A172 (cell line): ENCODE results near the gene FOXA1. TPM values are rescaled to one million over a fixed set of nuclear protein-coding genes. Genes with fewer than 3 reads are reported as not detected.

Experiments
- DNase-seq: peaks from one replicate; pipeline ENCODE4 v3.0.0-alpha.2; 2015; ENCODE audit warnings: low spot score
- total RNA-seq: library from RNA; depleted of rRNA; stranded (reverse); fragments of >200 nt; shearing (Covaris generic); gene quantifications from 2 replicates; pipeline ENCODE4 v1.2.3, GENCODE V29; 2014; rRNA removed

The FOXA1 gene
- 1.4 and 1.7 TPM in 2 replicates for total RNA-seq

DNA sequence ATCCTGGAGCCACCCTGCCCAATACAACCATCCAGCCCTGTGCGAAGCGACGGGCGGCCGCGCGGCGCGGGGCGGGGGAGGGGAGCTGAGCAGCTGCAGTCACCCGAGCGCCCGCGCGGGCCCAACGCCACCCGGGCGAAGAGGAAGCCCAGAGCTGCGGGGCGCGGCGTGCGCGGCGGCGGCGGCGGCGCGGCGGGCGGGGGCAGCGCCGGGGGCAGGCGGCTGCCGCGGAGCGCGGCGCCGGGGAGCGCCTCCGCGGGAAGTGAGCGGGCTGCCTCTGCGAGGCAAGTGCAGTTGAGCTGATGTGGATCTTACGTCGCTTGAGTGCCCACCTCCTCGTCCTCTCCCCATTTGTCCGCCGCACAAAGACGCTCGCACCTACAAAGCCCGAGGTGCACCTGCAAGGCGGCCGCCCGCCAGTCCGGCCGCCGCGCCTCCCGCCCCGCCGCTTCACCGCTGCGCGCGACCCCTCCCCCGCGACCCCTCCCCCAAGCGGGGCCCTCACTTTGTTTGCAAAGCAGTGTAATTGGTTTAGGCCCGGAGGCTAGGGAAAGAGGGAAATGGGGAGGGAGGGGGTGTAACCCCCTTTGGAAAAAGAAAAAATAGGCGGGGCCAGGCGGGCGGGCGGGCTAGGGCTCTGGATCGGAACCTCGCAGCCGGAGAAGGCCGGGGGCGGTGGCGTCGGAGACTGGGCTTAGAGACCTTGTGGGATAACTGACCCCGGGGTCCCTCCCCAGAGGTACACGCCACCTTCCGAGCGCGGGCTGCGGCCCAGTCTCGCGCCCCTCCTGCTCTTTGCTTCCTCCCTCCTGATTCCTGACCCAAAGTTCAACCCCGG lies at the start of gene FOXA1, which contains the start of gene TTC6:
TSS of gene FOXA1 (minus strand) at position 279 of the 838 bp plus-strand sequence. CDS start at position 2, 277 bp downstream.
TSS of gene TTC6 (plus strand) at position 659 of the 838 bp plus-strand sequence. CDS start 26,436 bp downstream, outside the sequence.
- no peak for DNase-seq

DNA sequence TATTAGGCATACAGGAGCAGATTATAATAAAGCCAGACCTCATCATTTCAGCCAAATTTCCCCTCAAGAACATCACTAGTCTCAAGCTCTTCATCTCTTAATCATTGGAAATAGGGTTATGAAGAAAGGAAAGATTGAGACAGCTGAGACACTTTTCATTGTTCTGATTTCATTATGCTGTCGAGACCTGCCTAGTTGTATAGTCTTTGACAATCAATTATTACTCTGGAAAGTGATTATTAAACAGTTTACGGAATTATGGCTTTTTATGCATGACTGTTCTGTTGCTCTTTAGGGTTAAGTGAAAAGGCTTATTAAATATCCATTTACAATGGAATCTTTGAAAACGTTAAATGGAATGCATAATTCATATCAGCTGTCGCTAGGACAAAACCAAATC lies 48.7 kb upstream of the FOXA1 start:
- no peak for DNase-seq

DNA sequence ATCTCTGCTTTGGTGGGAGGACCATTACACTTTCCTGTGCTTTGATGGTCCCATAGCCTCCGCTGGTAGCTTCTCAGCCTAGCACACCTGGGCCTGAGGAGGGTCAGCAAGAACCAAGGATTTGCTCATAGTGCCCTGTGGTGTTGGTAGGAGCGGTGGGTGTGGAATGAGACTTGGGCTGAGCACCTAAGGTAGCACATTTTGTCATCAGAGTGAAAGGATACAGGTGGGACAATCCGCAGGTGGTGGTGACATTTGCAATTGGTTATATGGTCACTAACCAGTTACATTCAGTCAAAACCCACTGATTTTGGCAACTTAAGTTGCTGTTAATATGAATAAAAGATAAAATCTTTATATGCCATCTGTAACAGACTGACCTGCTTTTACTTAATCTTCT lies 47.1 kb upstream of the FOXA1 start:
- DNase-seq, result no peak

GRCh38 chr14:37641117-37641516 lies 46.1 kb upstream of the FOXA1 start:
- DNase-seq, result no peak

DNA sequence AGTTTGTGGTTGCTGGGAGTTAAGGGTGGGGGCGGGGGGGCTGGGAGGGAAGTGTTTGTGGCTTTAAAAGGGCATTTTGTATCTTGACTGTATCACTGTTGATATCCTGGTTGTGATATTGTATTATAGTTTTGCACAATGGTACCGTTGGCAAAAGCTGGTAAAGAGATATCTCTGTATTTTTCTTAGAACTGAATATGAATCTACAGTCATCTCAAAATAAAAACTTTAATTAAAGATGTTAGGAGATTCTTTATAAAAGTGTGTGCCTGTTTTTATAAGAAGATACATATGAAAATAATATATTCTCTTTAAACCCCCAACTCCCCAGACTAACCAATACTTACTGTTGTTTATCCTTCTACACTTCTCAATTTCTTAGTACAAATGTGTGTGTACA lies 43.5 kb upstream of the FOXA1 start:
- no peak for DNase-seq

DNA sequence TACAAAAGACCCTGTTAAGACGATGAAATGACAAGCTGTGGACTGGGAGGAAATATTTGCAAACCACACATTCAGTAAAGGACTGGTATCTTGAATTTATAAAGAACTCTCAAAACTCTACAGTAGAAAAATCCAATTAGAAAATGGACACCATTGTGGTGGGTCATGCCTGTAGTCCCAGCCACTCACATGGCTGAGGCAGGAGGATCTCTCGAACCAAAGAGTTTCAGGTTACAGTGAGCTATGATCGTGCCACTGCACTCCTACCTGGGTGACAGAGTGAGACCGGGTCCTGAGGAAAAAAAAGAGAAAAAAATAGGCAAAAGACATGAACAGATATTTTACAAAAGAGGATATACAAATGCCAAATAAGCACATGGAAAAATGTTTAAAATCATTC lies 42.3 kb upstream of the FOXA1 start:
- DNase-seq, result no peak

DNA sequence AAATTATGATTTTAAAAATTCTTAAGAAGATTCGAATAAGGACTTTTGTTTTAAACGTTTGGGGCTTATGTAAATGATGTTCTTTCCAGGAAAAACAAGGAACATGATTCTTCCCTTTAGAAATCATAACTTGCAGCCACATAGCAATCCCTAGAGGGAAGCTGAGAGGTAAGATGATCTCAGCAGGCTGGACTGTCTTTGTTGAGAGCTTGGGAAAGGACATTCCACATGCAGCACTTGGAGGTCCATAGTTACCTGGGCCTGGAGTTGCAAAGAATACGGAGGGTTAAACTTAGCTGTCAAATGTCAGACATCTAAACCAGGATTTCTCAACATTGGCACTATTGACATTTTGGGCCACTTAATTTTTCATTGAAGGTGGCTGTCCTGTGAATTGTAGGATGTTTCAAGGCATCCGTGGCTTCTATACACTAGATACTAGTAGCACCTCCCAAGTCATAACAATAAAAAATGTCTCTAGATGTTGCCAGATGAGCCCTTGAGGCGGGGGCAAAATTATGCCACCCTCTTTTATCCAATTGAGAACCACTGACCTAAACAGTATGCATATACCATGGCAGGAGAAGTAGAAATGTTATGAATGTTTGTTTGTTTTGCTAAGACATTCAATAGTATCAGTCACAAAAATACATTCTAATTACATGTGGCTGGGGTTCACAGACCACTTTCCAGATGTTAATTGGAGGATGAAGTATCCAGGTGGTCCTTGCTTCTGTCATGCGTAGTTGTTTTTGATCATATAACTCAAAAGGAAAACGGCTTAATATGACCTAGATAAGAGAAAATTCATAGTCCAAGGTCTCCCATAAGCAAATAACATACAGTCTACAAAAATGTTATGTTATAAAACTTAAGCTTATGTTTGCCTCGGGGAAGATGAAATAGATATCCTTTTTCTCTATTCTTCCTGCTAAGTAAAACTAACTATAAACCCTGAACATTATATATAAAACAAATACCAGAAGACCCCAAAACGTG lies 30.8 kb upstream of the FOXA1 start:
- DNase-seq, result no peak

DNA sequence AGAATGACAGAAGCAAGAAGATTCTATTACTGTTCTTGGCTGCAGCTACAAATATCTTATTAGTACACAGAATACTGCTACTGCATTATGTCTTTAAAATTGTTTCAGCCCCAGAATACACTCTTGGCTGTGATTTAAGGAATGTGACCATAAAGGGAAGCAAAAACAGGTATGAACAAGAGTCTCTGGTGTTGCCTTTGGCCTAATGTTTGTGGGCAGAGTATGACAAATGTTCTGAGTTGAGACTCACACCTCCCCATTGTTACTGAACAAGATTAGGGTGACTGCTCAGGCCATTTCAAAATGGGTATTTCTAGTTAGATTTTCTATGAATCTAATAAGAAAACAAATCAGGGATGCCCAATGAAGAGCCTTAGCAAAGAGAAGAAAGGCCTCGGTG lies 28.9 kb upstream of the FOXA1 start:
- DNase-seq, result no peak

- peak; percentile 57 for DNase-seq
Measured at GRCh38 chr14:37623426-37623951, 28.4 kb upstream of the FOXA1 start.

DNA sequence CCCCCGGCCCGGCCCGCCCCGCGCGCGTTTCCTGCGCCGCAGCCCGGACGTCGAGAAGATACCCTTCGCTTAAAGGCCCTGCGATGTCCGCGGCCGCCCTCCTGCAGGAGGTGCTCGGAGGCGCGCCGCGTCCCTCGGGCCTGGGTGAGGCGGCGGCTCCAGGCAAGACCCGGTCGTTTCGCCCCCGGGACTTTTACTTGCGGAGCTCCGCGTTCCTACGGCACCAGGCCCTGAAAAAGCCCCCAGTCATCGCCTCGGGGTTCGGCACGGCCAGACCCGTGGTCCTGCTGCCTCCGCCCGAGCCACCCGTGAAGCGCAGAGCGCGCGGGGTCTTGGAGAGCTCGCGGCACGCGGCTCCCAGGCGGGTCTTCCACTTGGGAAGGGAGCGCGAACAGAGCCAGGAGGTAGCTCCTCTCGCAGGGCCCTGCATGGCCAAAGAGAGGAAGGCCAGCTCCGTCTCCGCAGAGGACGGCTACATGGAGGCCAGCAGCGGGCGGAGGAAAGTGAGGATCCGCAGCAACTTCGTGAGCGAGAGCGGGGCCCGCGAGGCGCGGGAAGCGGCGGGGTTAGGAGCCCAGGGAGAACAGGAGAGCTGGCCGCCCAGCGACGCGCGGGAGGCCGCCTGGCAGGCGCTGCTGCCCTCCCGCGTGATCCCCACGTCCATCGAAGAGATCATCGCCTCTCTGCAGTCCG lies 27.3 kb upstream of the FOXA1 start:
- no peak for DNase-seq

DNA sequence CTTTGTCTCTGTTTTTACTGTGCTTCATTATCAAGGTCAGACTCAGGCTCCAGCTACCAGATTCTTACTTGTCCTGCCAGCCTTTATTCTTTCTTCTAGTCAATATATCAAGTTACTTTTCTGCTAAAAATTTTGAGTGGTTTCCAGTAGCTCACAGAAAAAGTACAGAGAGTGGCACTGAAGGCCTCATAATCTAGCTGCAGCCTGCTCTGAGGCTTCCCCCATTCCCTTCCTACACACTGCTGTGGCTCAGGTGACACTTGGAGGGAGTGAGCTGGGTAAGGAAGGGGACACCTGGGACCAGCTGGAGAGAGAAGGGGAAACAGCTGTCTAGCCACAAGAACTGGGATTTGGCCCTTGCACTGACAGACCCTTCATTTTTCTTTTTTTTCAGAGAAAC lies 25.8 kb upstream of the FOXA1 start:
- DNase-seq, result no peak

DNA sequence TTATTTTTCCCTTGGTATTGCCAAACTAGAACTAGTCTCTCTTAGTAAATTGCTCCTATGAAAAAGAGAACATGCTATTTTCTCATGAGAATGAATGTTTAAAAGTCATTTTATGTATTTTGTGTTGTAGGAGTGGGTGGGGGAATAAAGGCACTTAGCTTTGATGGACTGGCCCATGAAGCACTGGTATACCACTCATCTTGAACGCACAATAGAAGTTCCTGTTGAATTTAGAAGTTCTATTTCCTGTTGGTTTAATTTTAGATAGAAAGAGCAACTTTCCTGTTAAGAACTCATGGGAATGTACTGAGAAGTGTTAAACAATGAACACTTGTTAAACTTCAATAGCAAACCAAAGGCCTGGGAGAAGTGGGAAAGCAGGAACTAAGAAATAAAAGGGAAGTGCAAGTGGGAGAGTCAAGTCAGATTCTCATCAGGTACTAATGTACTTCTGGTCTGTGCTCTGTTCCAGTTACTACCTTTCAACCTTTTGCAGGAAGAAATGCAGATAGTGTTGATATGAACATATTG lies 23.5 kb upstream of the FOXA1 start:
- DNase-seq, result no peak

DNA sequence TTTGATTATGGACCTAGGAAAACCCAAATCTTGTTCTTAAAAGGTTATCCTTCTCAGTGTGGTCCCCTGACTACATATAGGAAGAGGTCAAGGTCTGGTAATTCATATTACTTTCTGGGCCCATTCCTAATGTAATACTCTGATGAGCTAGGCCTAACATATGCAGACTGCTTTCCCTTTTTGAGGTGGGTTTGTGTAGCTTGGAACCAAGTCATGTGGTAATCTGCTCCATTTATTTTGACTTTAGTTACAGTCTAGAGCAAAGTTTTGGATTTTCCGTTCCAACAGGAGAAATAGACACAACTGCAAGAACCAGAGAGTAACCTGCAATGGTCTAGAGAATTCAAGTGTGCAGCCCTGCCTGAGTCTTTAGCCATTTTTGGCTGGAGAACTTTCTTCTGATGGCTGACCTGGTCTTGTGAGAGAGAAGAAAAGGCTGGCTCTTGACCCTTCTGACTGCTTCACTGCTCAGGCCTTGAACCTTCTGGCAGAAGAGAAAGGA lies 22.9 kb upstream of the FOXA1 start:
- DNase-seq, result no peak

DNA sequence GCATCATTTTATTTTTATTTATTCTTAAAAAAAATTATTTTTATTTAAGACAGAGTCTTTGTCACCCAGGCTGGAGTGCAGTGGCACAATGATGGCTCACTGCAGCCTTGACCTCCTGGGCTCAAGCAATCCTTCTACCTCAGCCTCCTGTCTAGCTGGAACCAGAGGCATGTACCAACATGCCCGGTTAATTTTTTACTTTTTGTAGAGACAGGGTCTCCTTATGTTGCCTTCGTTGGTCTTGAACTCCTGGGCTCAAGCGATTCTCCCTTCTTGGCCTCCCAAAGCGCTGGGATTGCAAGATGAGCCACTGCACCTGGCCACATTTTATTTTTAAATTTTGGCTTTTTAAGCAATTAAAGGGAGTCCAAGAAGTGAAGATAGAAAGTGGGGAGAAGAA lies 21.8 kb upstream of the FOXA1 start:
- DNase-seq, result no peak

- no peak for DNase-seq
Measured at GRCh38 chr14:37615582-37616289, 20.7 kb upstream of the FOXA1 start.

GRCh38 chr14:37610945-37611523 lies 16.0 kb upstream of the FOXA1 start:
- DNase-seq, result no peak

DNA sequence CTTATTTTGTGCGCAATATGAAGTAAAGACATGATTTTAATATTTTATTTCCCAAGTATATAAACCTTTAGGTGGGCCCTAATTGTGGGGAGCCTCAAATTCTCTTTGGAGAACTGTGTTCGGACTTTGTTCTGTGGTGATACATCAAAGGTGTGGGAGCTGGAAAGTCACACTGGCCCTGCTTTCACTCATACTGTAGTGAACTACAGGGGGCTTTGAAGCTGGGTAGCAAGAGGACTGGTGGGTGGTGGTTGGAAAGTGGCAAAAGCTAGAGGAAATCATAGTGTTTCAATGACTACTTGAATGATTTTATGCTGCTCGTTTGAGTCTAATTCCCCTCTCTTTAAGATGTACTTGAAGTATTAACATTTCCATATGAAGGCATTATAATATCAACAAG lies 13.6 kb upstream of the FOXA1 start:
- DNase-seq, result no peak

DNA sequence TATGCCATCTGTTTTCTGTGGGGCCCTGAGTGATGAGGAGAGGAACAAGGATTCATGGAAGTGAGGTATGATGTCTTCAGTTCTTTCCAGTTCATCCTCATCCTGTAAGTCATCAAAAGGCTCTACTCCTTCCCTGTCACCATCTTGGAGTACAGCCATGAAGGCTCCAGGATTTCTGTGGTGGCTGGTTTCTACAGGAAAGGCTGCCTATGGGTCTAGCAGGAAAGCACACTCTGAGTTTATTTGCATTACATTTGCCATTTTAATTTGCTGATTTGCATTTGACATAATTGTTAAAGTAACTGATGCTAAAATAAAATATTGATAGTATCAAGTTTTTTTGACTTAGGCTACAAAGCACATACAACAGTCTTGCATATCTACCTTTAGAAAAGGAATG lies 11.6 kb upstream of the FOXA1 start:
- DNase-seq, result no peak

DNA sequence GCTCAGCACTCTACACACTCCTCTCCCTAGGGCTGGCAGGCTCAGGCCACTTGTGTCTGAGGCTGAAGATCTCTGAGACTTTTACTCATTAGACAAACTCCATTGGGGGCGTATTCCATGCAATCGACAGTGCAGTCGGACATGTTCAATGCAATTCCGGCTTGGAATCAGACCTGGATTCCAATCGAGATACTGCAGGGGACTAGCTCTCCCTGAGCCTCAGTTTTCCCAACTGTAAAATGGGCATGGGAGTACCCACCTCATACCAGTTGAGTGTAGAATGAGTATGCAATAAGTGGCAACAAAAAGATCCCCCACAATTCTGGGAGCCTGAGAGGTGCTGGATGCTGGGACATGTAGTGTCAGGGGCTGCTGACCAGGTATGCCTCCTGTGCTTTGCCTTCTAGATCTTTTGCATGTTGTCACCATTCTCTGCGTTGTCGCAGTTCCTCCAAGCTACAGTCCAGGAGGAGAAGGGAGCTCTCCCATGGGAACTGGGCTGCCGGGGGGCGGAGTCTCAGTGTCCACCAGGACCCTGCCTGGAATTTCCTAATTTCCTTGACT lies 8.7 kb upstream of the FOXA1 start:
- DNase-seq, result no peak
